ENCODE data around the gene ITM2B.

GRCh38 chr13:48185018-48185417, 48.0 kb upstream of the ITM2B start:
- TF ChIP-seq CTCF (IDR thresholded peaks at IDR 0.05) (no peak), POLR2A (IDR thresholded peaks at IDR 0.05) (no peak)

Measured in adrenal gland (tissue), 5 donors.